Activated CD8-positive, alpha-beta memory T cell treated with anti-CD3 and anti-CD28 coated beads for 24 hours (primary cell): ENCODE data around the gene CCDC32.
A peak's percentile ranks its signal among the peaks of the same experiment; 100 is the strongest.
"Not testable (repeated sequence)": the region's sequence is repeated elsewhere in the genome, so short reads cannot be mapped to it uniquely, and the experiment has no call there.

Experiments
- DNase-seq: peaks from one replicate; pipeline ENCODE4 v3.0.0-alpha.2; 2020

CCDC32 gene, protein sequence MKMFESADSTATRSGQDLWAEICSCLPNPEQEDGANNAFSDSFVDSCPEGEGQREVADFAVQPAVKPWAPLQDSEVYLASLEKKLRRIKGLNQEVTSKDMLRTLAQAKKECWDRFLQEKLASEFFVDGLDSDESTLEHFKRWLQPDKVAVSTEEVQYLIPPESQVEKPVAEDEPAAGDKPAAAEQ

DNA sequence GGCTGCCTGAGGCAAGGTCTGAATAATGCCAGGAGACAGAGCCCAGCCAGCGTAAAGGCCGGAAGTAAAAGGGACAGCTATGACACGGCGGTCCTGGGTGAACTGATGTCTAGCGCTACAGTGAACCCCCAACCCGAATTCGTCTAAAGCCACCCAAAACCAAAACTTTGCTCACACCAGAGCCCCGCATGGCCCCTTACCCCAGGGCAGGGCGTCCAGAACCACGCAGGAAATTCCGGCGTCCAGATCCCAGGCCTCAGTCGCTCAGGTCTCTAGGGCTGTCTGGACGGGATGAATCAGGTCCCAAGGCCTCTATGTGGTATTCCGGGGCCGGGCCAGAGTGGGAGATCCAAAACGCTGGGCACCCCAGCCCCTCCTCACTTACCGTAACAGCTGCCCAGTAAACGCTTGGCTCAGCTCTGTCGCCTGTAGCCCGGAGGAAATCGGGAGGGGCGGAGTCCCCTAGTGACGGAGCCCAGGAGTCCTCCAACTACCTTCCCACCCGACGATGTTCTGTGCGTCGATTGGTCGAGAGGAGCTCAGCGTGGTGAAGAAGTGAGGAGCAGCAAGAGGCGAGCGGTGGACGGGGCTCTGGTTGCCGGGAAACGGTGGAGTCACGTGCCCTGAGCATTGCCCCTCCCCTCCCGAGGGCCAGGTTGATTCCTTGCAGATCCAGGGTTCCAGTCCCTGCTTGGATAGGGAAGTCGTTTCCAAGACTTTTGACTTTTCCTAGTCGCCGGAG is at the start of gene CCDC32:
Gene CCDC32, minus strand, starts transcription at position 452 of the 742 bp plus-strand sequence. CDS start 2,027 bp downstream, outside the sequence.
- DNase-seq = peak; percentile 93

GRCh38 chr15:40613080-40613479 is 48.2 kb upstream of the CCDC32 start:
- DNase-seq = no peak

DNA sequence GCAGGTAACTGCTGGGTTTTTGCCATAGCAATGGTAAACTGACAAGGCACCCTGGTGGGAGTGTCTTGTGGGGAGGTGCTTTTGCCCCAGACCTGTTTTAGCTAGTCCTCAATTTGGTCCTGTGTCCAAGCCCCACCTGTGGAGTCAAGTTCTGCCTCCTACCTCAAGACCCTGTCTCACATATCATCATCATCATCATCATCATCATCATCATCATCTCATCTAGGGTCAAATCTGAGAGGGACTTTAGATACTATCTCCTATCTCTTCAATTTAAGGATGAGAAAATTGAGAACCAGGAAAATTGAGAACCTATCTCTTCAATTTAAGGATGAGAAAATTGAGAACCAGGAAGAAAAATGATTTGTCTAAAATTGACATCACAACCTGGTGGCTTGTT is 39.1 kb upstream of the CCDC32 start:
- DNase-seq = no peak

GRCh38 chr15:40600956-40601355 is 36.1 kb upstream of the CCDC32 start:
- DNase-seq = no peak

DNA sequence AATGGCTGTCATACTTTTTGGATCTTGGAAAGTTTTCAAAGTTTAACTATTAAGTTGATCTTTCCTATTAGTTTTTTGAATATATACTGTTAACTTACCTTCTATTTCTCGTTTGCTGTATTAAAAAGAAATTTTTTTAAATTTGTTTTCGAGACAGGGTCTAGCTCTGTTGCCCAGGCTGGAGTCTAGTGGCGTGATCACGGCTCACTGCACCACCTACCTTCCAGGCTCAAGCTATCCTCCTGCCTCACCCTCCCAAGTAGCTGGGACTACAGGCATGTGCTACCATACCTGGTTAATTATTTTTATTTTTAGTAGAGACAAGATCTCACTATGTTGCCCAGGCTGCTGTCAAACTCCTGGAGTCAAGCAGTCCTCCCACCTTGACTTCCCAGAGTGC is 33.8 kb upstream of the CCDC32 start:
- no peak for DNase-seq

GRCh38 chr15:40598126-40598525 is 33.3 kb upstream of the CCDC32 start:
- no peak for DNase-seq

DNA sequence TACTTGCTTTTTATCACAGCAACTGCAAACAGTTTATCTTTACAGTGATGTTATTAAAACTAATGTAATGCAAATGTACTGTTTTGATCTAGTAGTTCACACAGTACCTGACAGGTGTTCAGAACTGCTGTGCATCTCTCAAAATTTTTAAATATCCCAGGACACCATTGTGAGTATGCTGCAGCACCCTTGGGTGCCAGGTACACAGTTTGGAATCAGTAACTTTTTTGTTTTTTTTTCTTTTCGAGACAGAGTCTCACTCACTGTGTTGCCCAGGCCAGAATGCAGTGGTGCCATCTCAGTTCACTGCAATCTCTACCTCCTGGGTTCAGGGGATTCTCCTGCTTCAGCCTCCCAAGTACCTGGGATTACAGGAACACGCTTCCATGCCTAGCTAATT is 32.2 kb upstream of the CCDC32 start:
- DNase-seq = no peak

- DNase-seq = no peak
These were observed 30.9 kb upstream of the CCDC32 start for GRCh38 chr15:40595773-40596172.

- DNase-seq = no peak
These were observed 30.4 kb upstream of the CCDC32 start for GRCh38 chr15:40595219-40595618.

GRCh38 chr15:40594429-40594836 is 29.6 kb upstream of the CCDC32 start:
- no peak for DNase-seq

DNA sequence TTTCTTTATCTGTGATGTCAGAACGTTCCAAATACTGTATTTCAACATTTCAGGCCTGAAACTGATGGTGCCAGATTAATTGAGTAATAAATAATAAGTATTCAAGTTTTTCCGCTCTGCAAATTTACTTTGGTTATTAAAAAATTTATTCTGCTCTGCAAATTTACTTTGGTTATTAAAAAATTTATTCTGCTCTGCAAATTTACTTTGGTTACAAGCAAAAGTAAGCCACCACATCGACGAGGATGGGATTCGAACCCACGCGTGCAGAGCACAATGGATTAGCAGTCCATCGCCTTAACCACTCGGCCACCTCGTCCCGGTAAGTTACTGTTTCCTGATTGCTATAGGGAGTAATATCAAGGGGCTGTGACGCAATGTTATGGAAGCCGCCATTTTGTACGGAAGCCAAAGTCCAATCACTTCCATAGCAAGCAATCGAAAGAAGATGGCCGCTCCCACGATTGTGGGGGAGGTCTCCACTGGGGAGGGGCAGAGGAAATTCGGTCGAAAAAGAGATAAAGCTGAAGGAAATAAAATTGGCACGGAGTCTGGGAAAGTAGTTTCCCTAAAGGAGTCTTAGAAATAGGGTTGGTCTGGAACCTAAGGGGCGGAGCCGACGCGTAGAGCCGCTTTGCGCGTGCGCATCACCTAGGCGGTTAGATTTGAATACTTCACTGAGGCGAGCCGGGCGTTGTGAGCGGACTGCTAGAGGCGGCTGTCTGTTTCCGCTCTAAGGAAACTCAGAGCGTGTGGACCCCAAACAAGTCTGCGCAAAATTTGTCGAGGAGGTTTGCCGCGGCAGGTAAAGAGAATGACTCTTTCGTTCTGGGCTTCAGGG is 29.0 kb upstream of the CCDC32 start, which contains the start of gene KNL1:
Gene KNL1, plus strand, starts transcription at position 662 of the 841 bp plus-strand sequence. CDS start 8,683 bp downstream, outside the sequence.
- DNase-seq = peak; percentile 99

- DNase-seq = no peak
These were observed 28.3 kb upstream of the CCDC32 start for GRCh38 chr15:40593165-40593564.

DNA sequence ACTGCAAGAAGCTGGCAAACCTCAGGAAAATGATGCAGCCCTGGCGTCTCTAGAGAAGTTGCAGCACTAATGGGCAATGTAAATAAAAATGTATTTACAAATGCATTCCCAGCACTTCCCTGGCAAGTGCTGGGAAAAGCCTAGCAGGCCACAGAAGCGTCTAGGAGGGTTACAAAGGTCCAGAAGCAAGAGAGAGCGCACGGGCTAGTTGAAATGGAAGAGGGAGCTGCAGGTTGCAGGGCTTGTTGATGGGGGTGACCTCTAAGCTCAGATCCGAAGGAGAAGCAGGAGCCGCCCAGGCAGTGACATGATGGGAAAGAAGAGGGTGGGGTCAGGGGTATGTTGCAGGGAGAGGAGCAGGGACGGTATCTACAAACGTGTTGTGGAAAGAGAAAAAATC is 26.5 kb upstream of the CCDC32 start:
- DNase-seq = no peak

DNA sequence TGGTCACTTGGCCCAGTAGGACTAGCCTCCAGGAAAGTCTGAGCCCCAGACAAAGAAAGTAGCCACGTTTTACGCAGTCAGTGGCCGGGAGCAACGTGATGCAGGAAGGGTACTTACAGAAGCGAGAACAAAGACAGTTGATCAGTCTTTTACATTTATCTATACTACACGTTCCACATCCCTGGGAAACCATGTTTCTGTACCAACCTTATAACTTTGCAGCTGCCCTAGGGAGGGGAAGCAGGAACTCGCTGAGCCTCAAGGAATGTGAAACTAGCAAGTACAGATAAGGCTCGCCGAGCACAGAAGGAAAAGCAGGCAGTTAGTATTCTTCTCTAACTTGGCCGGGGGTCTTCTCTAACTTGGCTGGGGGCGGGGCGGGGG is 25.8 kb upstream of the CCDC32 start:
- no peak for DNase-seq

DNA sequence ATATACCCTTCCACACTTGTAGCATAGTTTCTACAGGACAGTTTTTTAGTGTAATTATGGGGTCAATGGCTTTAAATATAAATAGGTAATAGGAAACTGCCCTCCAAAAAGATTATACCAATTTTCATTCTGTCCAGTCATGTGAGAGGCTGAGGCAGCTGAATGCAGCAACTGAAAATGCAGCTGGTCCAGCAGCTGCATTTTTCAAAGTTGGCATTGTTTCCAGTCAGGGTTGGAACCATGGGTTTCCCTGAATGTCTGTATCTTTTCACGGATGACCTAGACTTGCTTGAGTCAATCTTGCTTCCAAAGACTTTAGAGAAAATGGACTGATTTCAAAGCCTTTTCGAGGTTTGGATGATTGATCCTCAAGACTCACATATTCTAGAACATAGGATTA is 19.3 kb upstream of the CCDC32 start:
- DNase-seq = no peak

GRCh38 chr15:40582726-40583246 is 17.9 kb upstream of the CCDC32 start:
- DNase-seq = peak; percentile 50

DNA sequence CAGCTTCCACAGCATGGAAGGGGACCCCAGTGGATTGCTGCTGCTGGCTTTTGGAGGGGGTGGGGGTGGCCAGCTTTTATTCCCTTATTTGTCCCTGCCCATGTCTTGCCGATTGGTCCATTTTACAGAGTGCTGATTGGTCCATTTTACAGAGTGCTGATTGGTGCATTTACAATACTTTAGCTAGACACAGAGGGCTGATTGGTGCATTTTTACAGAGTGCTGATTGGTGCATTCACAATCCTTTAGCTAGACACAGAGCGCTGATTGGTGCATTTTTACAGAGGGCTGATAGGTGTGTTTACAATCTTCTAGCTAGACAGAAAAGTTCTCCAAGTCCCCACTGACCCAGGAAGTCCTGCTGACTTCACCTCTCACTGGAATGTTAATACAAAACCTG is 17.0 kb upstream of the CCDC32 start:
- DNase-seq = not testable (repeated sequence)

GRCh38 chr15:40578892-40579291 is 14.1 kb upstream of the CCDC32 start:
- no peak for DNase-seq

DNA sequence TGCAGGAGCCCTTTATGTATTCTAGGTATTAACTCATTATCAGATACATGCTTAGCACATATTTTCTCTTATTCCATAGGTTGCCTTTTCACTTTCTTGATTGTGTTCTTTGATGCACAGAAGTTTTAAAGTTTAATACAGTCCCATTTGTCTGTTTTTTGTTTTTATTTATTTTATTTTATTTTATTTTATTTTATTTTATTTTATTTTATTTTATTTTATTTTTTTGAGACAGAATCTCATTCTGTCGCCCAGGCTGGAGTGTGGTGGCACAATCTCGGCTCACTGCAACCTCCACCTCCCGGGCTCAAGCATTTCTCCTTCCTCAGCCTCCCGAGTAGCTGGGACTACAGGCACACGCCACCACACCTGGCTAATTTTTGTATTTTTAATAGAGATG is 12.1 kb upstream of the CCDC32 start:
- not testable (repeated sequence) for DNase-seq

DNA sequence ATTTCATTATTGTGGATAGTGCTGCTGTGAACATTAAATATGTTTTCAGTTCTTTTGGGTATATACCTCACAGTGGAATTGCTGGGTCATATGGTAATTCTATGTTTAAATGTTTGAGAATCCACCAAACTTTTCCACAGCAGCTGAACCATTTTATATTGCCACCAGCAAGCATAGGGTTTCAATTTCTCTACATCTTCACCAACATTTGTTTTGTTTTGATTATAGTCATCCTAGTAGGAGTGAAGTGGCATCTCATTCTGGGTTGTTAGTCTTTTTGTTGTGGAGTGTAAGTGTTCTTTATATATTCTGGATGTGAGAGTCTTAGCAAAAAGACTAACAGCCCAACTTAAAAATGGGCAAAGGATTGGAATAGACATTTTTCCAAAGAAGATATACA is 10.3 kb upstream of the CCDC32 start:
- no peak for DNase-seq

GRCh38 chr15:40569129-40569953 is 4.5 kb upstream of the CCDC32 start, which contains the start of gene RPUSD2:
TSS of gene RPUSD2 (plus strand) at chr15:40569299. CDS start at chr15:40569338, 39 bp downstream.
- peak; percentile 96 for DNase-seq

DNA sequence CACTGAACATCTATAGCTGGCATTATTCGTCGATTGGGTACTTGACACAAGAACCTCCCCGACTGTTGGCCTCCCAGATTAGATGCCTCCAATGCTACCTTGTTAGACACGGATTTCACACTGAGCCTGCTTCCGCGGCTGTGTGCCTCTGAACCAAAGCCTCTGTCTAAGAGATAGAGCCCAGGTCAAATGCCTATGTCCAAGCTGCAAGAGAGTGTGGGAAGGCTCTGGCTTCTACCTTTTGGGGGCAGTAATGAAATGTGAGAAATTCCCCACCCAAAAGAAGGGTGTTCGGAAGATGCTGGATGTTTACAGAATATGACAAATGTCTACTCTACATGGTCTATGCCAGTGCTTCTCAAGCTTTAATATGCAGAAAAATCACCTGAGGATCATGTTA is 2.3 kb upstream of the CCDC32 start:
- no peak for DNase-seq
